Measurements from ENCODE around the gene SCN10A. TPM values are rescaled to one million over a fixed set of nuclear protein-coding genes. Genes with fewer than 3 reads are reported as not detected.

Gene SCN10A
- total RNA-seq, 1 donor from 2014 or later, result not detected

DNA sequence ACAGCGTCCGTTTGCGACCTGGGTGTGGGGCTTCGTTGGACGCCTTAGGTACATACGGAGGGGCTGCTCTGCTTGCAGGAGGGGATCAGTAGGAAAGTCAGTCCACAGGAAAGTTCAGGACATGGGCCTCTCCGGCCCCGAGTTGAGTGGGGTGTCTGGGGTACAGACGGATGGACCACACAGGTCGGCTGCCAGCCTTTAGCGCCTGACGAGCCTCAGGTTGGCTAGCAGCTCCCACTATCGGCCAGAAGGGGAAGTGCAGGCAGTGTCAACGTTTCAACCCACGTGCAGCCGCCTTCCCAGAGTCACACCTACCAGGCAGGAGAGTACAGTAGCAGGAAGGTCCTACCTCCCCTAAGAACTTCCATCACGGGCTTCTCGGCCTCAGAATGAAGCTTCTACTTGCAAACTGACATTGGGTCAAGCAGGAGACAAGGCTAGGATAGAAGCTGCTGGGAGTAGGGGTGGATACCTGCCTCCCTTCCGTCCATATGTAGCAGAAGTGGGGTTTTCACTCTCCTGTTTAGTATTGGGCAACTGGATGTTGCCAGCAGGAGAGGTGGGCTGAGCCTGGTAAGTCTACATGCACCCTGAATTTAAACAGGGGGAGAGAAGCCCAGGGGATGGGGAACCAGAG lies 164.7 kb downstream of the SCN10A start:
- DNase-seq (ENCODE audit: low read depth), result peak; percentile 39

DNA sequence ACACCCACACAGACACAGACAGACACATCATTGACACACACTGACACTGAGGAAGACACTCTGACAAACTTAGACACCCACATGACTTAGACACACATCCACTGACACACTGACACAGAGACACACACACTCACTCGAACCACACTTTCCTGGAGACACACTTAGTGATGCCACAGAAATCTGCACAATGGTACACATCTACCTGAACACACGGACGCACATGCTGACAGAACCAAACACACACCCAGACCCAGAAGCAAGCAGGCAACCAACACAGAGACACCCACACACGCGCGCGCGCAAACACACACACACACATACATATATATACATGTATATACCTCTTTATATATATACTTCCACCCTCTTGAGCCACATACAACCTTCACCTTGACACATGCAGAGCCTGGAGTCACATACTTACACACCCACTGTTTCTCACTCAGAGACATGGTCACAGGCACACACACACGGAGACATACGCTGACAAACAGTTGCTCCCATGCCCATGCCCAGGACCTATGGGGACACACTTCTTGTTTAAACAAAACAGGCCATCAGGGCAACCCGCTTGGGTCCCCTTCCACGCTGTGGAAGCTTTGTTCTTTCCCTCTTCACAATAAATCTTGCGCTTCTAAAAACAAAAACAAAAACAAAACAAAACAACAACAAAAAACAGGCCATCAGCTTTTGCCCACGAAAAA lies 165.6 kb downstream of the SCN10A start:
- no peak for DNase-seq (ENCODE audit: low read depth)

DNA sequence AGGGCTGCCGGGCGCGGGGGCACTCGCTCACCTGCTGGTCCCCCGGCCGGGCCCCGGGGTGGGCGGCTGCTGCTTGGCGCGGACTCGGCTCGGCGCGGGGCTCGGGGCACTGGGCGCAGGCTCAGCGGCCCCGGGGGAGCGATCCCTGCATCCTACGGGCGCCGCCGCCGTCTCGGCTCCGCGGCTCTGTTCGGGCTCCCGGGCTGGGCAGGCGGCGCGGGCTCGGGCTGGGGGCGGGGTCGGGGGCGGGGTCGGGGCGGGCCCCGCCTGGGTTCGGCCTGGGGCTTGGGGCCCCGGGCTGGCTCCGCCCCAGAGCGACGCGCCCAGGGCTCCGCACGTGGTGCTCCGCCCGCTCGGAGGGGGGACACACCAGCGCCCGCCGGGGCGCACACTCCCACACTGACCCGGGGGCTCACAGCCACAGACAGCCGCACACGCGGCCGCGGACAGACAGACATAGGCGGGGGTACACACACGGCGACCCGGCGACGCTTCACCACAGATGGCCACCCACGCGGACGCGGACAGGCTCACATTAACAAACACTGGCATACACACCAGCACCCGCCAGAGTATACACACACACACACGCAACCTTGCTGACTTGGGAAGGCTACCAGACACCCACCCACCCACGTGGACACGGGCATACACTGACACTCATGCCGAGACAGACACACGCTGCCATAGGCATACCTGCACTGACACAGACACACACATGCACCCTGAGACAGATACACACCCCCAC lies 166.3 kb downstream of the SCN10A start, which contains the start of gene SCN5A:
SCN5A (minus strand) TSS at position 188 of the 748 bp plus-strand sequence. CDS start 16,380 bp downstream, outside the sequence.
- DNase-seq (ENCODE audit: low read depth), result no peak

DNA sequence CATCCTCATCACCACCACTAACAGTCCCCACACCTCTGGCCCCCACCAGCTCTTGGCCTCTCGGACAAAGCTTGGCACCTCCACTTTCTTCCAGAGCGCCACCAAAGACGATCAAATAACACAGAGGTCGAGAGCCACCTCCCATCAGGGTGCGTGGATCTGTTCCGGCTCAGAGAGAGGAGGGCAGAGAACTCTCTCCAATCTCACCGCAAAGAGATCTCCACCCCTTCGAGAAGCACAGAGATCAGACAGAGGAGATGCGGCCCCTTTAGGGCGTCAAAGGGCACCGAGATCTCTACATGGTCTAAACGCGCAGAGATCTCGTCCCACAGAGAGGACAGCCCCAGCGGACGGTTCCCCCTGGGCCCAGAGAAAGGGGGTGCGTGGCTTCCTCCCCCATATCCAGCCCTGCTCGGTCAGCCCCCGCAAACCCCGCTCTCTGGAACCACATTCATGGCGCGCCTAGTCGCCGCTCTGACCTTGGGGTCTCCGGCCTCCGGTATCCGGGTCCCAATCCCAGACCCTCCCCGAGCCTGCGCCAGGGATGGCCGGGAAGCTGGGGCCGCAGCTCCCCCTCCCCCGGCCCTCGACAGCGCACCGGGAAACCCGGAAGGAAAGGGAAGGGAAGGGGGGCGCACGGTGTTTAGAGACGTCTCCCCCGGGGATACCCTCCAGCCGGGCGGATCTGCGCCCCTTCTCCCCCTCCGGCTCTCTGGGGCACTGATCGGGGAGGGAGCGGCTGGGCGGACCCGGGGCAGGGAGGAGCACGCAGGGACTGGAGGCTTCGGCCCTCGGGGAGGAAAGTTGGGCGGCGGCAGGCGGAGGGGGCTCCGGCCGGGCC lies 167.1 kb downstream of the SCN10A start:
- no peak for DNase-seq (ENCODE audit: low read depth)

DNA sequence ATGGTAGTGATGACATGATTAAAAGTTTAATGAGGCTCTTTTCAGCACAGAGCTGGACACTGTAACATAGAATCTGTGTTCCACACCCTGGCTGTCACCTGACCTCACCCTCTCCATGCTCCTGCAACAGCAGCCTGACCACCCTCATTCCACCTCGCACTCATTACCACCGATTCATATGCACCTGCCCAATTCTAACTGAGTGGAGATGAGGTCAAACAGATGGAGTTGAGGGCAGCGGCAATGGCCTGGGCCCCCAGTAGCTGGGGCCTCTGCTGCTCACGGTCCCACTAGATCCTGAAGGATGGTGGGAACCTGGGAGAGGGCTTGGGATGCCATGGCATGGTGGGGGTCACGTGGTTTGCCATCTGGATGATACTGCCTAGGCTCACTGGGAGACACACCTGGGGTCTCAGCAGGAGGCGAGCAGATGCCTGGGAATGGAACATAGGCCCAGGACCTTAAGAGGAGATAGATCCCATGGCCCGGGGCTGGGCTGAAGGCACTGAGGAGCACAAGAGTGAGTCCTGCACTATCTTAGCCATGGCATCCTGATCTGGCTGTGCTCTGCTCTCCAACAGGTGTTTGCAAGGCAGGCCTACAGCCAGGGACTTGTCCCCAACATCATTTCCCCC lies 167.9 kb downstream of the SCN10A start:
- no peak for DNase-seq (ENCODE audit: low read depth)

DNA sequence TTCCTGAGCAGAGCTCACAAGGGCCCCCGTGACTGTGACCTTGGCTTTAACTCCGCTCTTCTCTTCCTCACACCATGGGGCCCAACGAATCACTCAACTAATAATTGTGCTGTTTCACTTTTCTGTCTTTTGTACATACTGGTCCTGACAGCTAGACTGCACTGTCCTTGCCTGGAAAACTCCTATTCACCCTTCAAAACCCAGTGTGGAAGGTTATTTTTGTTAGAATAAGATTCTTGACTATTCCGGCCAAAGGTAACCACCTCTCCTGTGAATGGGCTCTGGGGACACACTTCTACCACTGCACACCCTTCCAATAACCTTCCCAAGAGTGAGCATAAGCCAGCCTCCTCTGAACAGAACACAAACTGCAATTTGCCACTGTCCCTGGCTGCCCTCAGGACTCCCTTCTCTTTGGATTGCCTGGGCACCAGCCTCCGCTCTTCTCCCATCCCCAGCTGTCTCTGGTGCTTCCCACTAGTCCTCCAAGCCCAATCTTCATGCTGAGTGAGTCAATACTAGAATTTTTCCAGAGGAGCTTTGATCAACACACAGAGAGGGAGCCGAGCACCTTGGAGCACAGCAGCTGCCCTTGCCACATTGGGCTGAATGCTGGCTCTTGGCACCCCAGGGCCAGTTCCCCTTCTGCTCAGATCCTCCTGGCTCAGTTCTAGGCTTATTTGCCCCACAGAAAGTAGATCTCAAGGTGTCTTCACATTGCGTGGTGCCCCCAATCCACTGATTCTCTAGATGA lies 168.6 kb downstream of the SCN10A start:
- DNase-seq (ENCODE audit: low read depth), result no peak

Other genes starting within 250 kb of the SCN10A start
- gene SCN5A, start 166.5 kb downstream of the SCN10A start, total RNA-seq, result 0.20 and 0.52 TPM in 2 replicates
- under 0.01 and 0.15 TPM in 2 replicates for gene SCN11A, start 235.7 kb upstream of the SCN10A start, total RNA-seq
- gene WDR48, start 235.8 kb upstream of the SCN10A start, total RNA-seq, result 35.4 and 71.4 TPM in 2 replicates

Data from renal cortical epithelial cell (primary cell).